IMR-90 (cell line): ENCODE data around the gene LYSMD3. TPM values are rescaled to one million over a fixed set of nuclear protein-coding genes. Genes with fewer than 3 reads are reported as not detected.

Experiments
- ATAC-seq: fragments of 200-7000 bp; cut with Tn5 transposase; 2 replicates; pipeline ENCODE4 v1.9.1; 2020; ENCODE audit warnings: low read depth, mild to moderate bottlenecking, moderate library complexity
- BruUV-seq: library from RNA; stranded (reverse); fragments of 400-500 nt; replicated peaks from 2 replicates; lab custom pipeline; 2021; lab: Mats Ljungman, UMichigan
- CTCF ChIA-PET: fragments of 300-600 bp; formaldehyde crosslinking; extraction: SDS; loops from one replicate; lab custom pipeline; 2021; ENCODE audit warnings: antibody characterized with exemption; lab: Yijun Ruan, JAX
- POLR2A ChIA-PET: fragments of 300-600 bp; sonication (Branson Sonifier 250); formaldehyde crosslinking; loops from one replicate; lab custom pipeline; 2022; ENCODE audit warnings: antibody characterized with exemption; ENCODE audit not compliant: unreplicated experiment; lab: Charles Lee
- DNase-seq: peaks from one replicate; pipeline ENCODE4 v3.0.0; 2013
- H2AFZ ChIP-seq: replicated peaks from 2 replicates; pipeline ENCODE3; 2013; ENCODE audit warnings: low read length, mild to moderate bottlenecking; ENCODE audit not compliant: poor library complexity
- H2AK5ac ChIP-seq: 2 replicates; pipeline ENCODE4 v1.6.1; 2013; ENCODE audit warnings: low read depth, low read length, inconsistent platforms
- H2AK9ac ChIP-seq: replicated peaks from 2 replicates; pipeline ENCODE3; 2013; ENCODE audit warnings: mild to moderate bottlenecking, low read depth, low read length, moderate library complexity; ENCODE audit not compliant: poor library complexity
- H2BK120ac ChIP-seq: 2 replicates; pipeline ENCODE4 v1.6.1; 2013; ENCODE audit warnings: low read depth, low read length, inconsistent platforms
- H2BK15ac ChIP-seq: 3 replicates; pipeline ENCODE4 v1.6.1; 2013; ENCODE audit warnings: low read depth, low read length, inconsistent platforms
- H2BK20ac ChIP-seq: 2 replicates; pipeline ENCODE4 v1.6.1; 2013; ENCODE audit warnings: low read depth, mild to moderate bottlenecking, inconsistent platforms, low read length, moderate library complexity
- H2BK5ac ChIP-seq: 2 replicates; pipeline ENCODE4 v1.6.1; 2013; ENCODE audit warnings: mild to moderate bottlenecking, low read depth, low read length, inconsistent platforms; ENCODE audit not compliant: poor library complexity, severe bottlenecking
- H3K14ac ChIP-seq: replicated peaks from 2 replicates; pipeline ENCODE4 v1.6.1; 2013; ENCODE audit warnings: low read depth, low read length, inconsistent platforms
- H3K18ac ChIP-seq: 2 replicates; pipeline ENCODE4 v1.6.1; 2013; ENCODE audit warnings: low read depth, low read length, control low read depth
- H3K23ac ChIP-seq: 2 replicates; pipeline ENCODE4 v1.6.1; 2013; ENCODE audit warnings: low read depth, low read length, inconsistent platforms
- H3K27ac ChIP-seq: 2 replicates; pipeline ENCODE4 v1.5.1; 2013; ENCODE audit warnings: mild to moderate bottlenecking, control low read depth, low read length; ENCODE audit not compliant: insufficient read depth
- H3K27me3 ChIP-seq: 2 replicates; pipeline ENCODE4 v1.6.1; 2013; ENCODE audit warnings: low read length; ENCODE audit not compliant: control insufficient read depth, insufficient read depth
- H3K36me3 ChIP-seq: 2 replicates; pipeline ENCODE4 v1.6.1; 2013; ENCODE audit warnings: low read length, mixed read lengths; ENCODE audit not compliant: control insufficient read depth, insufficient read depth
- H3K4ac ChIP-seq: 2 replicates; pipeline ENCODE4 v1.6.1; 2013; ENCODE audit warnings: low read depth, low read length, inconsistent platforms
- H3K4me1 ChIP-seq: 2 replicates; pipeline ENCODE4 v1.6.1; 2013; ENCODE audit warnings: low read length, mixed read lengths; ENCODE audit not compliant: control insufficient read depth, insufficient read depth
- H3K4me2 ChIP-seq: 2 replicates; pipeline ENCODE4 v1.6.1; 2013; ENCODE audit warnings: low read depth, mild to moderate bottlenecking, control low read depth, low read length, moderate library complexity
- H3K4me3 ChIP-seq: 2 replicates; pipeline ENCODE4 v1.5.1; 2013; ENCODE audit warnings: low read depth, mild to moderate bottlenecking, control low read depth, low read length, moderate library complexity; ENCODE audit not compliant: insufficient read depth
- H3K56ac ChIP-seq: 2 replicates; pipeline ENCODE4 v1.6.1; 2013; ENCODE audit warnings: low read length, inconsistent platforms; ENCODE audit not compliant: insufficient read depth; ENCODE audit errors: extremely low read depth
- H3K79me1 ChIP-seq, 2 experiments: 2 replicates each; pipeline ENCODE4 v1.6.1; 2013; ENCODE audit warnings: low read length in 2 of 2, inconsistent platforms in 1 of 2, low read depth in 1 of 2
- H3K9ac ChIP-seq: 2 replicates; pipeline ENCODE4 v1.6.1; 2013; ENCODE audit warnings: low read depth, low read length, control low read depth
- H3K9me1 ChIP-seq: 2 replicates; pipeline ENCODE4 v1.6.1; 2013; ENCODE audit warnings: low read length, inconsistent platforms; ENCODE audit not compliant: insufficient read depth
- H3K9me3 ChIP-seq: 2 replicates; pipeline ENCODE4 v1.6.1; 2013; ENCODE audit warnings: low read length; ENCODE audit not compliant: control insufficient read depth, insufficient read depth
- H4K20me1 ChIP-seq: 2 replicates; pipeline ENCODE4 v1.6.1; 2013; ENCODE audit warnings: low read length, inconsistent platforms; ENCODE audit not compliant: insufficient read depth
- H4K5ac ChIP-seq: 2 replicates; pipeline ENCODE4 v1.6.1; 2013; ENCODE audit warnings: mild to moderate bottlenecking, low read depth, low read length, control low read depth
- H4K8ac ChIP-seq, 2 experiments: 2 replicates each; pipeline ENCODE4 v1.6.1; 2013; ENCODE audit warnings: low read depth in 2 of 2, low read length in 2 of 2, control low read depth in 1 of 2, inconsistent platforms in 1 of 2
- H4K91ac ChIP-seq: 2 replicates; pipeline ENCODE4 v1.6.1; 2013; ENCODE audit warnings: low read depth, low read length, inconsistent platforms; ENCODE audit not compliant: insufficient read depth
- BHLHE40 ChIP-seq: fragments of 150-350 bp; IDR thresholded peaks from 2 replicates; pipeline ENCODE4 v1.6.1; 2016; ENCODE audit warnings: mild to moderate bottlenecking, low read depth, low read length
- CEBPB ChIP-seq: IDR thresholded peaks from 2 replicates; pipeline ENCODE4 v1.6.1; 2012; ENCODE audit warnings: low read depth, low read length, improper control_type of control experiment
- CHD1 ChIP-seq: IDR thresholded peaks from 2 replicates; pipeline ENCODE4 v1.6.1; 2012; ENCODE audit warnings: low read depth, low read length, improper control_type of control experiment
- ELK1 ChIP-seq: fragments of 150-350 bp; IDR thresholded peaks from 2 replicates; pipeline ENCODE4 v1.6.1; 2016; ENCODE audit warnings: low read depth, mild to moderate bottlenecking, low read length, moderate library complexity, borderline replicate concordance
- FOS ChIP-seq: fragments of 150-350 bp; IDR thresholded peaks from 2 replicates; pipeline ENCODE4 v1.6.1; 2016; ENCODE audit warnings: low read depth, low read length
- MAFK ChIP-seq: IDR thresholded peaks from 2 replicates; pipeline ENCODE4 v1.6.1; 2012; ENCODE audit warnings: low read depth, low read length, improper control_type of control experiment
- MAZ ChIP-seq: IDR thresholded peaks from 2 replicates; pipeline ENCODE4 v1.6.1; 2012; ENCODE audit warnings: low read depth, mild to moderate bottlenecking, low read length, improper control_type of control experiment, moderate library complexity, borderline replicate concordance
- MXI1 ChIP-seq: IDR thresholded peaks from 2 replicates; pipeline ENCODE4 v1.6.1; 2012; ENCODE audit warnings: low read depth, mild to moderate bottlenecking, low read length, moderate library complexity, borderline replicate concordance
- NFE2L2 ChIP-seq: fragments of 150-350 bp; IDR thresholded peaks from 2 replicates; pipeline ENCODE4 v1.6.1; 2016; ENCODE audit warnings: low read depth, mild to moderate bottlenecking, low read length
- POLR2A ChIP-seq: IDR thresholded peaks from 2 replicates; pipeline ENCODE4 v1.6.1; 2012; ENCODE audit warnings: mild to moderate bottlenecking, low read depth, low read length
- RAD21 ChIP-seq: IDR thresholded peaks from 2 replicates; pipeline ENCODE4 v1.6.1; 2012; ENCODE audit warnings: low read length, improper control_type of control experiment
- RCOR1 ChIP-seq: IDR thresholded peaks from 2 replicates; pipeline ENCODE4 v1.6.1; 2012; ENCODE audit warnings: mild to moderate bottlenecking, low read length, improper control_type of control experiment; ENCODE audit not compliant: insufficient replicate concordance
- RFX5 ChIP-seq: IDR thresholded peaks from 2 replicates; pipeline ENCODE4 v1.8.0; 2012; ENCODE audit warnings: low read depth, mild to moderate bottlenecking, low read length, moderate library complexity
- SMC3 ChIP-seq: fragments of 150-350 bp; IDR thresholded peaks from 2 replicates; pipeline ENCODE4 v1.6.1; 2016; ENCODE audit warnings: low read depth, mild to moderate bottlenecking, antibody characterized with exemption, low read length, moderate library complexity
- WGBS, 2 experiments: methylation state at CpG; one replicate each; pipeline versions ENCODE4 v1.1.5 to v1.1.7; 2013; ENCODE audit warnings: missing lambda C conversion rate in 2 of 2; ENCODE audit not compliant: insufficient read length in 1 of 2; ENCODE audit errors: extremely low coverage in 2 of 2; 5-methylcytosine and 5-hydroxymethylcytosine counted together
- dilution Hi-C: fragments of 300-500 bp; cut with HindIII; formaldehyde crosslinking; loops from one replicate; pipeline ENCODE4 v1.14.3; 2018; ENCODE audit warnings: low sequenced_read_pairs; ENCODE audit not compliant: unreplicated experiment
- in situ Hi-C: fragments of 300-500 bp; cut with MboI; formaldehyde crosslinking; loops from 3 replicates; pipeline ENCODE4 v1.14.3; 2019; ENCODE audit warnings: low sequenced_read_pairs, inconsistent platforms, mixed read lengths
- intact Hi-C: fragments of 100-400 bp; cut with micrococcal nuclease; formaldehyde crosslinking; loops from 2 replicates; pipeline ENCODE4 v1.10.0; 2022
- polyA plus RNA-seq, 3 experiments: library from polyadenylated mRNA; depleted of rRNA; stranded (reverse); fragments of >200 nt; gene quantifications; 2 replicates each; pipeline ENCODE4 v1.2.3, GENCODE V29; 2012; ENCODE audit warnings: low replicate concordance in 1 of 3
- total RNA-seq: library from RNA; depleted of rRNA; stranded (reverse); fragments of >200 nt; gene quantifications from 2 replicates; pipeline ENCODE4 v1.2.3, GENCODE V29; 2012
- TF ChIP-seq, protein P1 (sequence below): fragments of 150-350 bp; IDR thresholded peaks from 2 replicates; pipeline ENCODE4 v1.6.1; 2017; ENCODE audit warnings: mild to moderate bottlenecking, antibody characterized with exemption, low read length, low read depth
- TF ChIP-seq, protein P2 (sequence below): conservative IDR thresholded peaks from 2 replicates; pipeline ENCODE4 v1.5.1; 2012; ENCODE audit warnings: mild to moderate bottlenecking, low read depth, low read length, improper control_type of control experiment

LYSMD3 gene
- total and polyA plus RNA-seq, 2 of the 4 experiments (the other 2 are of a cell fraction) = 10.2 to 21.1 TPM

GRCh38 chr5:90510438-90510837 lies 18.9 kb downstream of the LYSMD3 start:
- H3K23ac ChIP-seq = no peak overlapping the region
- no peak overlapping the region for H3K18ac ChIP-seq
- H4K20me1 ChIP-seq = no peaks in the 10 kb centered on the region
- no CpG with 5 or more reads among the region's 1 CpG for WGBS, 2 experiments
- dilution Hi-C loops (no loop called here), intact Hi-C loops (loop anchor here (2.0 kb wide), 1 partner anchor 16 kb away; no protein-coding TSS in a partner anchor), in situ Hi-C loops (no loop called here)
- H3K36me3 ChIP-seq = peaks cover 2% of the 10 kb centered on the region; the same call in 1 of the 2 replicates
- no peak overlapping the region for H3K56ac ChIP-seq
- no peak for TF ChIP-seq CEBPB
- TF ChIP-seq, protein P1, sequence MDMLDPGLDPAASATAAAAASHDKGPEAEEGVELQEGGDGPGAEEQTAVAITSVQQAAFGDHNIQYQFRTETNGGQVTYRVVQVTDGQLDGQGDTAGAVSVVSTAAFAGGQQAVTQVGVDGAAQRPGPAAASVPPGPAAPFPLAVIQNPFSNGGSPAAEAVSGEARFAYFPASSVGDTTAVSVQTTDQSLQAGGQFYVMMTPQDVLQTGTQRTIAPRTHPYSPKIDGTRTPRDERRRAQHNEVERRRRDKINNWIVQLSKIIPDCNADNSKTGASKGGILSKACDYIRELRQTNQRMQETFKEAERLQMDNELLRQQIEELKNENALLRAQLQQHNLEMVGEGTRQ = no peak
- TF ChIP-seq SMC3 = no peak
- TF ChIP-seq MAZ = no peak
- no peak for TF ChIP-seq MAFK
- no peak for TF ChIP-seq BHLHE40
- TF ChIP-seq RFX5 = no peak
- no peak for TF ChIP-seq RAD21
- no peak for TF ChIP-seq NFE2L2
- TF ChIP-seq MXI1 = no peak
- no peak for TF ChIP-seq FOS
- TF ChIP-seq ELK1 = no peak
- no peak for TF ChIP-seq POLR2A
- TF ChIP-seq, protein P2, sequence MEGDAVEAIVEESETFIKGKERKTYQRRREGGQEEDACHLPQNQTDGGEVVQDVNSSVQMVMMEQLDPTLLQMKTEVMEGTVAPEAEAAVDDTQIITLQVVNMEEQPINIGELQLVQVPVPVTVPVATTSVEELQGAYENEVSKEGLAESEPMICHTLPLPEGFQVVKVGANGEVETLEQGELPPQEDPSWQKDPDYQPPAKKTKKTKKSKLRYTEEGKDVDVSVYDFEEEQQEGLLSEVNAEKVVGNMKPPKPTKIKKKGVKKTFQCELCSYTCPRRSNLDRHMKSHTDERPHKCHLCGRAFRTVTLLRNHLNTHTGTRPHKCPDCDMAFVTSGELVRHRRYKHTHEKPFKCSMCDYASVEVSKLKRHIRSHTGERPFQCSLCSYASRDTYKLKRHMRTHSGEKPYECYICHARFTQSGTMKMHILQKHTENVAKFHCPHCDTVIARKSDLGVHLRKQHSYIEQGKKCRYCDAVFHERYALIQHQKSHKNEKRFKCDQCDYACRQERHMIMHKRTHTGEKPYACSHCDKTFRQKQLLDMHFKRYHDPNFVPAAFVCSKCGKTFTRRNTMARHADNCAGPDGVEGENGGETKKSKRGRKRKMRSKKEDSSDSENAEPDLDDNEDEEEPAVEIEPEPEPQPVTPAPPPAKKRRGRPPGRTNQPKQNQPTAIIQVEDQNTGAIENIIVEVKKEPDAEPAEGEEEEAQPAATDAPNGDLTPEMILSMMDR = no peak
- TF ChIP-seq RCOR1 = no peak
- no peak for TF ChIP-seq CHD1
- no peak overlapping the region for H4K5ac ChIP-seq
- no peak overlapping the region for H2BK20ac ChIP-seq
- H3K9ac ChIP-seq = no peak overlapping the region
- no peak overlapping the region for H3K27ac ChIP-seq
- ATAC-seq (no peak), DNase-seq (no peak)
- H3K4me2 ChIP-seq = no peak overlapping the region
- H4K91ac ChIP-seq = no peak overlapping the region
- BruUV-seq = no TSS peak
- H2AK9ac ChIP-seq = no peak overlapping the region
- no peak overlapping the region for H2BK15ac ChIP-seq
- H3K4me3 ChIP-seq = no peak overlapping the region
- POLR2A ChIA-PET = interaction anchor here (0.6 kb wide), 1 partner anchor 10 kb away, joined by 3 read pairs; no protein-coding TSS in a partner anchor
- H2BK5ac ChIP-seq = no peak overlapping the region
- H3K9me1 ChIP-seq = no peaks in the 10 kb centered on the region
- H2AK5ac ChIP-seq = no peak overlapping the region
- H3K14ac ChIP-seq = no peak overlapping the region
- H2AFZ ChIP-seq = no peak overlapping the region
- no peak overlapping the region for H2BK120ac ChIP-seq
- no peaks in the 10 kb centered on the region for H3K27me3 ChIP-seq
- CTCF ChIA-PET = no interaction called here
- H3K4ac ChIP-seq = no peak overlapping the region
- no peaks in the 10 kb centered on the region for H3K9me3 ChIP-seq
- no peak overlapping the region for H4K8ac ChIP-seq
- H3K79me1 ChIP-seq = no peaks in the 10 kb centered on the region; a peak in 1 of 4 replicates
- H3K4me1 ChIP-seq = peaks cover 2% of the 10 kb centered on the region; the same call in 1 of the 2 replicates
